Measurements from ENCODE around the gene CPAMD8. TPM values are rescaled to one million over a fixed set of nuclear protein-coding genes. Genes with fewer than 3 reads are reported as not detected.

The CPAMD8 gene
- total and polyA plus RNA-seq, 10 of the 15 experiments (the other 5 are each of a cell fraction or from before 2014, with no cell fraction given): 0.12 to 0.97 (median 0.25) TPM; not detected in 3

DNA sequence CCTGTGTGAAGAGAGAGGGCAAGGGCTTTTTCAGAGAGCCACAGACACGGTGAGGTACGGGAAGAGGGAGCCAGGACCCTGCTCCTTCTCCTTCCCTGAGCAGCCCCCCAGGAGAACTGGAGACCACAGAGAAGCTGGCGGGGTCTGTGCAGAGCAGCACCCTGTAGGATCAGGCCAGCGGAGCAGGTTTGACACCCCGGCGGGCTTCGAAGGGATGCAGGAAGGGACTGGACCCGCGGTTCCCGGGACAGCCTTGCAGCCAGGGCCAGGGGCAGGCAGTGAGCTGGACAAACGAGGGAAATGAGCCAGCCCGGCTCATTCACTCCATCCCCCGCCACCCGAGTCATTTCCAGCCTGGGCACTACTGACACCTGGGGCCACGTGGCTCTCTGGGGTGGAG, 22.2 kb downstream of the CPAMD8 start:
- Histone ChIP-seq H2AFZ (ENCODE audit: control insufficient read depth, low read depth, low read length) (no peak overlapping the region), H3K36me3 (ENCODE audit: control insufficient read depth in 2 of 2, insufficient read depth in 2 of 2, low read length in 1 of 2) (no peaks in the 10 kb centered on the region), H3K4me2 (ENCODE audit: control insufficient read depth, insufficient read depth) (no peak overlapping the region), H3K4me1 (ENCODE audit: control insufficient read depth, insufficient read depth, low read length) (no peaks in the 10 kb centered on the region), H3K9me3 (replicated peaks; ENCODE audit: control insufficient read depth, insufficient read depth, low read length) (no peaks in the 10 kb centered on the region), H3K4me3 (no peak overlapping the region), H3K9ac (ENCODE audit: control insufficient read depth, insufficient read depth, low read length) (no peak overlapping the region), H3K27me3 (replicated peaks in 1 of 2; ENCODE audit: control insufficient read depth in 2 of 2, insufficient read depth in 2 of 2, low read length in 1 of 2) (no peaks in the 10 kb centered on the region), H4K20me1 (ENCODE audit: control insufficient read depth, insufficient read depth) (no peaks in the 10 kb centered on the region), H3K27ac (ENCODE audit: control insufficient read depth, insufficient read depth) (no peak overlapping the region), H3K79me2 (ENCODE audit: control insufficient read depth, insufficient read depth, low read length) (no peaks in the 10 kb centered on the region)
- no peak for DNase-seq (ENCODE audit: low read depth, low spot score)
- CTCF ChIA-PET: no interaction called here
- ATAC-seq: no peak
- POLR2A ChIA-PET: no interaction called here
- FAIRE-seq: no peak
- TF ChIP-seq BCLAF1 (IDR thresholded peaks at IDR 0.05): no peak
- no peak for TF ChIP-seq ZNF207 (IDR thresholded peaks at IDR 0.05; ENCODE audit: borderline replicate concordance)
- no peak for TF ChIP-seq TARDBP (IDR thresholded peaks at IDR 0.05; ENCODE audit: borderline replicate concordance)
- TF ChIP-seq ZNF687 (IDR thresholded peaks at IDR 0.05): no peak
- no peak for TF ChIP-seq SP1 (IDR thresholded peaks at IDR 0.05; ENCODE audit: low read depth, low read length)
- TF ChIP-seq YY1 (IDR thresholded peaks at IDR 0.05; ENCODE audit: low read depth, low read length): no peak
- TF ChIP-seq MYB (IDR thresholded peaks at IDR 0.05; ENCODE audit: borderline replicate concordance, low read depth, low read length): no peak
- TF ChIP-seq, protein P1, sequence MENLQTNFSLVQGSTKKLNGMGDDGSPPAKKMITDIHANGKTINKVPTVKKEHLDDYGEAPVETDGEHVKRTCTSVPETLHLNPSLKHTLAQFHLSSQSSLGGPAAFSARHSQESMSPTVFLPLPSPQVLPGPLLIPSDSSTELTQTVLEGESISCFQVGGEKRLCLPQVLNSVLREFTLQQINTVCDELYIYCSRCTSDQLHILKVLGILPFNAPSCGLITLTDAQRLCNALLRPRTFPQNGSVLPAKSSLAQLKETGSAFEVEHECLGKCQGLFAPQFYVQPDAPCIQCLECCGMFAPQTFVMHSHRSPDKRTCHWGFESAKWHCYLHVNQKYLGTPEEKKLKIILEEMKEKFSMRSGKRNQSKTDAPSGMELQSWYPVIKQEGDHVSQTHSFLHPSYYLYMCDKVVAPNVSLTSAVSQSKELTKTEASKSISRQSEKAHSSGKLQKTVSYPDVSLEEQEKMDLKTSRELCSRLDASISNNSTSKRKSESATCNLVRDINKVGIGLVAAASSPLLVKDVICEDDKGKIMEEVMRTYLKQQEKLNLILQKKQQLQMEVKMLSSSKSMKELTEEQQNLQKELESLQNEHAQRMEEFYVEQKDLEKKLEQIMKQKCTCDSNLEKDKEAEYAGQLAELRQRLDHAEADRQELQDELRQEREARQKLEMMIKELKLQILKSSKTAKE (IDR thresholded peaks at IDR 0.05; ENCODE audit: low read depth, poor library complexity, severe bottlenecking): no peak
- TF ChIP-seq RUNX3 (IDR thresholded peaks at IDR 0.05; ENCODE audit: low read length): no peak
- no peak for TF ChIP-seq FOS (IDR thresholded peaks at IDR 0.05; ENCODE audit: borderline replicate concordance, extremely low read depth, insufficient read length)
- WGBS (ENCODE audit: insufficient coverage, insufficient replicate concordance, low lambda C conversion rate, missing lambda C conversion rate): 38% methylated on average over 15 of the region's 15 CpGs
- no TSS peak for BruUV-seq (replicated peaks)
- intact Hi-C loops (cut with micrococcal nuclease; ENCODE audit: unreplicated experiment) (no loop called here), in situ Hi-C loops (cut with MboI) (no loop called here)
- SMC1A ChIA-PET (ENCODE audit: uncharacterized antibody, unreplicated experiment): interaction anchor here (0.7 kb wide), 1 partner anchor 1680 kb away, joined by 3 read pairs; no protein-coding TSS in a partner anchor
- RAD21 ChIA-PET (ENCODE audit: unreplicated experiment): no interaction called here

All from GM12878 (cell line).